ENCODE measurements around the gene NBAS.

DNA sequence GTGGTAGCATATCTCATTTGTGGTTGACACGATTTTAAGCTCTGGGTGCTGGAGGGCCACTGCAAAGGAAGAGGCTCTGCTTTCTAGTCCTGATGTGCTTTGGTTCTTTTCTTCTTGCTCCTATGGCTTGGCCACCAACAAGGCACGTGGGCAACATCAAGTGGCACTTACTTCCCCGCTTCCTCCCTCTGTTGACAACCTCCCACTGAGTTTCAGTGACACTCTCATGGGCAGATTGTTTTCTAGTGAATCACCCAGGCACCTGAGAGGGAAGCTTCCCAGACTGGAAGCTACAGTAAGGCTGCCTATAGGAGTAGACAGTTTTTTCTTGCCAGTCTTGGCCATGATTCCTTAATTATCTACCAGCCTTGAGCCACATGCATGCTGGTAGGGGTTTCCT is 89.0 kb downstream of the NBAS start:
- TF ChIP-seq, protein P1, sequence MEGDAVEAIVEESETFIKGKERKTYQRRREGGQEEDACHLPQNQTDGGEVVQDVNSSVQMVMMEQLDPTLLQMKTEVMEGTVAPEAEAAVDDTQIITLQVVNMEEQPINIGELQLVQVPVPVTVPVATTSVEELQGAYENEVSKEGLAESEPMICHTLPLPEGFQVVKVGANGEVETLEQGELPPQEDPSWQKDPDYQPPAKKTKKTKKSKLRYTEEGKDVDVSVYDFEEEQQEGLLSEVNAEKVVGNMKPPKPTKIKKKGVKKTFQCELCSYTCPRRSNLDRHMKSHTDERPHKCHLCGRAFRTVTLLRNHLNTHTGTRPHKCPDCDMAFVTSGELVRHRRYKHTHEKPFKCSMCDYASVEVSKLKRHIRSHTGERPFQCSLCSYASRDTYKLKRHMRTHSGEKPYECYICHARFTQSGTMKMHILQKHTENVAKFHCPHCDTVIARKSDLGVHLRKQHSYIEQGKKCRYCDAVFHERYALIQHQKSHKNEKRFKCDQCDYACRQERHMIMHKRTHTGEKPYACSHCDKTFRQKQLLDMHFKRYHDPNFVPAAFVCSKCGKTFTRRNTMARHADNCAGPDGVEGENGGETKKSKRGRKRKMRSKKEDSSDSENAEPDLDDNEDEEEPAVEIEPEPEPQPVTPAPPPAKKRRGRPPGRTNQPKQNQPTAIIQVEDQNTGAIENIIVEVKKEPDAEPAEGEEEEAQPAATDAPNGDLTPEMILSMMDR (IDR thresholded peaks at IDR 0.05) = no peak
- no peak for TF ChIP-seq POLR2A (IDR thresholded peaks at IDR 0.05)
- TF ChIP-seq POLR2AphosphoS5 (IDR thresholded peaks at IDR 0.05) = no peak
